Measurements from ENCODE around the gene AKT1.
"Not testable (repeated sequence)": the region's sequence is repeated elsewhere in the genome, so short reads cannot be mapped to it uniquely, and the experiment has no call there.

The AKT1 gene

DNA sequence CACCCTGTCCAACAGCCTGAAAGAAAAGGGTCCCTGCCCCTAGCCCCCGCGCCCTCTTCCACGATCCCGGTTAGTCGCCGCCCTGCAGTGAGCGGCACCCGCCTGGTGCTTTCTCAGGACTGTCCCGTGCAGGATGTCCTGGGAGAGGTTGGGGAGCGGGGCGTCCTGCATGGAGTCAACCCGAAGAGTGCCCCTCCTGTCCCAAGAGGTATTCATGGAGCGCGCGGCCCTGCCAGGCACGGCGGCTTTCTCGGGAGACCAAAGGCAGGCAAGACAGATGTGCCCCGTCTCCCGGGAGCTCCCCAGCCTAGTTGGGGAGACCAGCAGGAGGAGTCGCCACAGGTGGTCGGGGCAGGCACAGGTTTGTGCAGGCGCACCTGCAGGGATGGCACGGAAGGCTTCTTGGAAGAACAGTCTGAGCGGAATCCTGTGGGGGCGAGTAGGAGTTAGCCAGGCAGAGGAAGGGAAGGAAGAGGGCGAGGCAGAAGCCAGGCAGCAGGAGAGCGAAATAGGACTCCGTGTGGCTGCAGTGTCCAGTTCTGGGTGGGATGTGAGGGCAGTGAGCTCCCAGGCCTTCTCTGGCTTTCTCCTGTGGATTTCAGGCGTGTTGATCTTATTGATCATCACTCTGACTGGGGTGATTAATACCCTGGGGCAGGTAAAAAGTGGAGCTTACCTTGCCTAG lies 41.9 kb downstream of the AKT1 start:
- peaks cover 5% of the 10 kb centered on the region; the same call in 1 of the 2 replicates for H3K4me1 ChIP-seq (ENCODE audit: insufficient read depth, low read length)
- H3K27ac ChIP-seq (ENCODE audit: low read depth, low read length) = peak overlapping the region; percentile 90

DNA sequence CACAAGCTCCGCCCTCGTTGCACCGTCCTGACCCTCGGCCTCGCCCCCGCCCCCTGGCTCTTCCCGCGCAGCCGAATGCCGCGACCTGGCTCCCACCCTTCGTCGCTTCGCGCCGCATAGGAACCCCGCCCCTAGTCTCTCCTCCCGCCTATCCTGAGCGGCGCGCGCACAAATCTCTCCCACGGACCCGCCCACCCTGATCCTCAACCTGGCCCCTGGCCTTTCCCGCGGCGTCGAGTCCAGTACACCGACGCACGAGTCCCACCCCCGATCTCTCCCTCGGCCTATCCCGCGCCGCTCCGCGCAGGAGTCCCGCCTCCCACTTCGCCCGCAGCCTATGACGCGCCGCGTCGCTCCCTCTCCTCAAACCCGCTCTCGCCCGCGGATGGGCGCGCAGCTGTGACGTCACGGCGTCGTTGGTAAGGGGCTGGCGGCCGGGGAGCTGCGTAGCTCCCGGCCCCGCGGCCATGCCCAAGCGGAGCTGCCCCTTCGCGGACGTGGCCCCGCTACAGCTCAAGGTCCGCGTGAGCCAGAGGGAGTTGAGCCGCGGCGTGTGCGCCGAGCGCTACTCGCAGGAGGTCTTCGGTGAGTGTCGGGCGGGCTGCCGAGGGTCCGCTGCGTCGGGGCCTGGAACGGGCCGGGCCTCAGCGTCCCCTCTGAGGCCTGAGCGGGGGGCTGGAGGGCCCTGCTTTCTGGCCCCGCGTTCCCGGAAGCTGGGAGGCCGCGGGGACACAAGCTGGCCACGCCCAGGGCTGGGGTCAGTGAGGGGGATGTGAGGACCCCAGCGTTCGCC lies 42.6 kb downstream of the AKT1 start, which contains the start of gene SIVA1:
TSS of gene SIVA1 (plus strand) at position 413 of the 793 bp plus-strand sequence. CDS start at position 468, 55 bp downstream.
- under 1% methylated on average over 95 of the region's 95 CpGs for WGBS
- Histone ChIP-seq H3K27me3 (ENCODE audit: insufficient read depth, low read length) (no peaks in the 10 kb centered on the region), H3K9me3 (ENCODE audit: insufficient read depth, low read depth, low read length) (peaks cover 17% of the 10 kb centered on the region), H3K36me3 (ENCODE audit: insufficient read depth, low read length) (peaks cover 29% of the 10 kb centered on the region), H3K27ac (ENCODE audit: low read depth, low read length) (peak within 1 kb of the TSS; percentile 90), H3K4me3 (ENCODE audit: low read length) (peak within 1 kb of the TSS; percentile 86), H3K4me1 (ENCODE audit: insufficient read depth, low read length) (peaks cover 5% of the 10 kb centered on the region; the same call in 1 of the 2 replicates), H3K9ac (ENCODE audit: low read depth, low read length) (peak within 1 kb of the TSS; percentile 97)

More for the DNA sequence above, 41.9 kb downstream of the AKT1 start:
- H3K27me3 ChIP-seq (ENCODE audit: insufficient read depth, low read length) = no peaks in the 10 kb centered on the region
- H3K9ac ChIP-seq (ENCODE audit: low read depth, low read length) = peak overlapping the region; percentile 97
- H3K4me3 ChIP-seq (ENCODE audit: low read length) = peak overlapping the region; percentile 86
- 6% methylated on average over 30 of the region's 30 CpGs for WGBS
- peaks cover 35% of the 10 kb centered on the region for H3K36me3 ChIP-seq (ENCODE audit: insufficient read depth, low read length)
- H3K9me3 ChIP-seq (ENCODE audit: insufficient read depth, low read depth, low read length) = peaks cover 17% of the 10 kb centered on the region

DNA sequence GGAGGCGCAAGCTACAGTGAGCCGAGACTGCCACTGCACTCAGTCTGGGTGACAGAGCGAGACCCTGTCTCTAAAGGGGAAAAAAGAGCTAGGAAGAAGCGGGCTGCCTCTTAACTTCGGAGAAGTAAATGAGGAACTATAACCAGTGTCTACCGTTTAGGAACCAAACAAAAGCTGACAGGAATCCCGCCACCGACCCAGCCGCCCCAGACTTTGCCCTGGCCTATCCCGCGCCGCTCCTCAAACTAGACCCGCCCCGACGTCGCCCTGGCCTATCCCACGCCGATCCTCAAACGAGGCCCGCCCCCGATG lies 43.2 kb downstream of the AKT1 start:
- 5% methylated on average over 21 of the region's 21 CpGs for WGBS
- Histone ChIP-seq H3K9ac (ENCODE audit: low read depth, low read length) (peak overlapping the region; percentile 63; the same call in 1 of the 2 replicates), H3K9me3 (ENCODE audit: insufficient read depth, low read depth, low read length) (peaks cover 17% of the 10 kb centered on the region), H3K4me3 (ENCODE audit: low read length) (peak overlapping the region; percentile 86), H3K27me3 (ENCODE audit: insufficient read depth, low read length) (no peaks in the 10 kb centered on the region), H3K4me1 (ENCODE audit: insufficient read depth, low read length) (peaks cover 5% of the 10 kb centered on the region; the same call in 1 of the 2 replicates), H3K27ac (ENCODE audit: low read depth, low read length) (peak overlapping the region; percentile 59), H3K36me3 (ENCODE audit: insufficient read depth, low read length) (peaks cover 24% of the 10 kb centered on the region)

DNA sequence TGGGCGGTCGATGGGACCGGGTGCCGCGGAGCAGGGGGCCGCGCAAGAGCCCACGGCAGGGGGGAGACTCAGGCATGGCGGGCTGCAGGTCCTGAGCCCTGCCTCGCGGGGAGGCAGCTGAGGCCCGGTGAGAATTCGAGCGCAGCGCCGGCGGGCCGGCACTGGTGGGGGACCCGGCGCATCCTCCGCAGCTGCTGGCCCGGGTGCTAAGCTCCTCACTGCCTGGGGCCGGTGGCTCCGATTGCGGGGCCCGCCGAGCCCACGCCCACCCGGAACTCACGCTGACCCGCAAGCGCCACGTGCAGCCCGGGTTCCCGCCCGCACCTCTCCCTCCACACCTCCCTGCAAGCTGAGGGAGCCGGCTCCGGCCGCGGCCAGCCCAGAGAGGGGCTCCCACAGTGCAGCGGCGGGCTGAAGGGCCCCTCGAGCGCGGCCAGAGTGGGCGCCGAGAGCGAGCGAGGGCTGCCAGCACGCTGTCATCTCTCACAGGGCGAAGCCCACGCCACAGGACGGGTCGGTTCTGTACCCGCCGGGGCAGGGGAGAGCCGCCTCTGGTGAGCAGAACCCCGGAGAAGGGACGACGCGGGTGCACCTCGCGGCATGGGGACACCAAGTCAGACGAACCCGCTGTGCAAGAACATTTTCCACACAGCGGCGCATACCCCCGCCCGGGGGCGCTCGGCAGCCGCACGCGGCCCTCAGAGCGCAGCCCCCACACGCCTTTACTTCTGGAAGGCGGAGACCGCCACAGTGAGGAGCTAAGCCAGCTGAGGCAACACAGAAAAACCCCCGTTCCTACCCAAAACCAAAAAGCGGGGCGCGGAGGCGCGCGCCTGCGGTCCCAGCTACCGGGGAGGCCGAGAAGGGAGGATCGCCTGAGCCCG lies 43.8 kb downstream of the AKT1 start:
- H3K27ac ChIP-seq (ENCODE audit: low read depth, low read length) = peak overlapping the region; percentile 59
- WGBS = 85% methylated on average over 90 of the region's 90 CpGs
- H3K4me1 ChIP-seq (ENCODE audit: insufficient read depth, low read length) = peaks cover 5% of the 10 kb centered on the region; the same call in 1 of the 2 replicates
- peaks cover 17% of the 10 kb centered on the region for H3K9me3 ChIP-seq (ENCODE audit: insufficient read depth, low read depth, low read length)
- H3K4me3 ChIP-seq (ENCODE audit: low read length) = peak overlapping the region; percentile 86
- no peaks in the 10 kb centered on the region for H3K27me3 ChIP-seq (ENCODE audit: insufficient read depth, low read length)
- peaks cover 18% of the 10 kb centered on the region for H3K36me3 ChIP-seq (ENCODE audit: insufficient read depth, low read length)
- peak overlapping the region; percentile 63; the same call in 1 of the 2 replicates for H3K9ac ChIP-seq (ENCODE audit: low read depth, low read length)

DNA sequence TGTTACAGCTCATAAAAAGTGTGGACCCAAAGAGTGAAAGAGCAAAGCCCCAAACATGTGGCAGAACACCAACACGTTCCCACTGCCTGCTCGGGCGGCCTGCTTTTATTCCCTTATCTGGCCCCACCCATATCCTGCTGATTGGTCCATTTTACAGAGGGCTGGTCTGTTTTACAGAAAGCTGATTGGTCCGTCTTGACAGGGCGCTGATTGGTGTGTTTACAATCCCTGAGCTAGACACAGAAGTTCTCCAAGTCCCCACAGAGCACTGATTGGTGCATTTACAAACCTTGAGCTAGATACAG lies 44.8 kb downstream of the AKT1 start:
- peaks cover 17% of the 10 kb centered on the region for H3K9me3 ChIP-seq (ENCODE audit: insufficient read depth, low read depth, low read length)
- WGBS = 90% methylated on average over 5 of the region's 5 CpGs
- not testable (repeated sequence) for H3K27me3 ChIP-seq (ENCODE audit: insufficient read depth, low read length); H3K9ac ChIP-seq (ENCODE audit: low read depth, low read length); H3K4me3 ChIP-seq (ENCODE audit: low read length); H3K36me3 ChIP-seq (ENCODE audit: insufficient read depth, low read length); H3K4me1 ChIP-seq (ENCODE audit: insufficient read depth, low read length); H3K27ac ChIP-seq (ENCODE audit: low read depth, low read length)

DNA sequence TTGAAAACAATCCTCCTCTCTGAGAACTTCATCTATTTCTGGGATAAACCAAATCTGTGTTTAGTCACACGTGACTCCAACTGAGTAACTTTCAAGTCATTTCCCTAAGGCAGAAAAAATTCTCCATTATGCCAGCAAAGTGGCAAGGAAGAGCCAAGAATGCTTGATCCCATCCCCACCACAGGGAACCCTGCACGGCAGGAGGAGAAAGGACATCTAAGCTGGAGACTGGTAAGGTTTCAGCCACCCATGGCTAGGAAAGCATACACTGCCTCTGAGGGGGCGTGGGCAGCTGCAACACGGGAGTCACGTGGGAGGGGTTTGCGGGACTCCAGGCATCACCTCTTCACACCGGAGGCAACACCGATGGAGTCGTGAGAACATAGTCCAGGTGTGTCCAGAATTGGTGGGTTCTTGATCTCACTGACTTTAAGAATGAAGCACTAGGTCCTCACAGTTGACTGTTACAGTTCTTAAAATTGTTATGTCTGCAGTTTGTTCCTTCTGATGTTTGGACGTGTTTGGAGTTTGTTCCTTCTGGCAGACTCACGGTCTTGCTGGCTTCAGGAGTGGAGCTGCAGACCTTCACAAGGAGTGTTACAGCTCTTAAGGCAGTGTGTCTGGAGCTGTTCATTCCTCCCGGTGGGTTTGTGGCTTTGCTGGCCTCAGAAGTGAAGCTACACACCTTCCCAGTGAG lies 45.3 kb downstream of the AKT1 start:
- Histone ChIP-seq H3K9me3 (ENCODE audit: insufficient read depth, low read depth, low read length) (peaks cover 17% of the 10 kb centered on the region), H3K4me3 (ENCODE audit: low read length) (no peak overlapping the region), H3K27ac (ENCODE audit: low read depth, low read length) (no peak overlapping the region), H3K27me3 (ENCODE audit: insufficient read depth, low read length) (no peaks in the 10 kb centered on the region), H3K9ac (ENCODE audit: low read depth, low read length) (no peak overlapping the region), H3K4me1 (ENCODE audit: insufficient read depth, low read length) (peaks cover 5% of the 10 kb centered on the region; the same call in 1 of the 2 replicates), H3K36me3 (ENCODE audit: insufficient read depth, low read length) (peaks cover 2% of the 10 kb centered on the region)
- WGBS = 89% methylated on average over 12 of the region's 12 CpGs

DNA sequence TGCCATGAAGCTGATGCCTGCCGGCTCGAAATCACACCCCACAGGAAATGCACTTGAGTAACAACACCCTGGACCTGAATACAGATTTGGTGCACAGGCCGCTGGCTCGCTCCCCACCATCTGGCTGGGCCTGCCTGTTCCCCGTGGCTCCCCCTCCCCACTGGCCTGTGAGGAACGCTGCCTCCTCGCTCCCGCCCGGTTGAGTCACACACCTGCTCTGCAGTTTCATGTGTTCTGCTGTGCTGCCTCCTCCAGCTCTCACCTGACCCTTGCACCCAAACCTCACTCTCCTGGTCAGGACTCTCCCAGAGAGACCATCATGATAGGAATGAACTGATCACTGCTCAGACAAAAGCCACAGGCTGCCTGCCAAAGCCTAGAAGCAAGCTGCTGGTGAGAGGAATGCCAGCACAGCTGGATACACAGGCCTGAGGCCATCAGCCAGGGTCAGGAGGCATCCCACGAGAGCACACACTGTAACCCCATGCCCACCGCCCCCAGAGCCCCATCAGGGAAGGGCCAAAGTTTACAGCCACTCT lies 46.4 kb downstream of the AKT1 start:
- H3K9ac ChIP-seq (ENCODE audit: low read depth, low read length) = no peak overlapping the region
- WGBS = 56% methylated on average over 11 of the region's 11 CpGs
- H3K4me3 ChIP-seq (ENCODE audit: low read length) = no peak overlapping the region

DNA sequence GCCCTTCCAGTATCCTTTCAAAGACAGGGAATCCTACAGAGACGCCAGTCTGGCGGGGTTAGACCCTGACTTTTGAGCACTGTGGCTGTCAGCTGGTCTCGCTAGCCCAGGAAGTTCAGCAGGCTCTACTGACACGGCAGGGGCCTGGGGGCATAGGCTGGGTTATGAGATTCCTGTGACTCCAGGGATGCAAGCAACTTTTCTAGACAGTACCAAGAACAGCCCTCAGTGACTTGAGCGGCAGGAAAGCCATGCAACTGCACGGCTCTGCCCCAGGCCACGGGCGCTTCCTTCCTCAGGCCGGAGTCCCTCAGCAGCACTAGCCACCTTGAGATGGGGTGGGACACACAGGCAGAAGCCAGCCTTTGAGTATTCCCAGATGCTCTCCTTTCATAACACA lies 47.7 kb downstream of the AKT1 start:
- no peaks in the 10 kb centered on the region; the same call in 1 of the 2 replicates for H3K4me1 ChIP-seq (ENCODE audit: insufficient read depth, low read length)
- no peak overlapping the region for H3K9ac ChIP-seq (ENCODE audit: low read depth, low read length)
- H3K27ac ChIP-seq (ENCODE audit: low read depth, low read length) = no peak overlapping the region
- H3K36me3 ChIP-seq (ENCODE audit: insufficient read depth, low read length) = no peaks in the 10 kb centered on the region
- H3K27me3 ChIP-seq (ENCODE audit: insufficient read depth, low read length) = no peaks in the 10 kb centered on the region
- no peak overlapping the region for H3K4me3 ChIP-seq (ENCODE audit: low read length)
- H3K9me3 ChIP-seq (ENCODE audit: insufficient read depth, low read depth, low read length) = peaks cover 17% of the 10 kb centered on the region
- 85% methylated on average over 9 of the region's 9 CpGs for WGBS

More for the DNA sequence above, 46.4 kb downstream of the AKT1 start:
- Histone ChIP-seq H3K27me3 (ENCODE audit: insufficient read depth, low read length) (no peaks in the 10 kb centered on the region), H3K36me3 (ENCODE audit: insufficient read depth, low read length) (no peaks in the 10 kb centered on the region), H3K4me1 (ENCODE audit: insufficient read depth, low read length) (peaks cover 3% of the 10 kb centered on the region; the same call in 1 of the 2 replicates), H3K9me3 (ENCODE audit: insufficient read depth, low read depth, low read length) (peaks cover 17% of the 10 kb centered on the region), H3K27ac (ENCODE audit: low read depth, low read length) (no peak overlapping the region)

DNA sequence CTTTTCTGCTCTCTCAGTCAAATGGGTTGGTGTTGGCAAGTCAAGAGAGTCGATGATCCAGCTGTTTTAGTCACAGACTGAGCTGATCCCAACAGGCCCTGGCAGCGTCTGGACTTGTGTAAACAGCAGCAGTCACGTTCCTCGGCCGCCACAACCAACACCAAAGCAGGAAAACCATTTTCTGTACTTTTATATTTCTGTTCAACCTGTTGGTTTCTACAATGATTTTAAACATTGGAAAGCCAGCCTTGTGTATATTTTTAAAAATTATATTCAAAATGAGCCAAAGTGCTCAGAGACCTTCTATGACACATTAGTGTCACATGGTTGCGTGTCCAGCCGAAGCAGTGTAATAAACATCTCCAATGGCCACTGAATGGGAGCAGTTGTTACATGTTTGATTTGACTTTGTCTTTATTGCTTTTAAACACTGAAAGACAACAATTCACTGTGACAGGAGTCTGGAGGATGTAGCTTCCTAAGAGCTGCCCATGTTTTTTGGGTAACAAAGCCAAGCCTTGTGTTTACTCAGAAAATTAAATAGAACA lies 48.5 kb downstream of the AKT1 start:
- Histone ChIP-seq H3K4me1 (ENCODE audit: insufficient read depth, low read length) (no peaks in the 10 kb centered on the region; the same call in 1 of the 2 replicates), H3K9ac (ENCODE audit: low read depth, low read length) (no peak overlapping the region), H3K9me3 (ENCODE audit: insufficient read depth, low read depth, low read length) (peaks cover 15% of the 10 kb centered on the region), H3K27me3 (ENCODE audit: insufficient read depth, low read length) (no peaks in the 10 kb centered on the region), H3K27ac (ENCODE audit: low read depth, low read length) (no peak overlapping the region), H3K36me3 (ENCODE audit: insufficient read depth, low read length) (no peaks in the 10 kb centered on the region), H3K4me3 (ENCODE audit: low read length) (no peak overlapping the region)
- 88% methylated on average over 7 of the region's 7 CpGs for whole genome bisulfite sequencing

DNA sequence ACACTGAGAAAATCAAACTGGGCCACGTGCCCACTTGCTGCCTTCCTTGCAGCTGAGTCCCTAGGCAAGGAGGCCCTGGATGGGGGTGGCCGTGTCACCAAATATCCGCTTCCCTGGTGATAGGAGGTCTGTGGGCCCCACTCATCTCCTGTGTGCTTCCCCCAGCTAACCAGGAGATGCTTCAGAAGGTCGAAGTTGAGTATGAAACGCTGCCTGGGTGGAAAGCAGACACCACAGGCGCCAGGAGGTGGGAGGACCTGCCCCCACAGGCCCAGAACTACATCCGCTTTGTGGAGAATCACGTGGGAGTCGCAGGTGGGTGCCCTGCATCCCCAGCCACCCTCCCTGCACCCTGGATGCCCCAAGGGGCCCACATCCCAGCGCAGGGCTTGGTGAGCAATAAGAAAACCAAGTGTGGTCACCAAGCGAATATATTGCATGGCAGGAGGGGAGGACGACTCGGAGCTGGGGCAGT lies 49.4 kb downstream of the AKT1 start:
- no peak overlapping the region for H3K27ac ChIP-seq (ENCODE audit: low read depth, low read length)
- H3K4me3 ChIP-seq (ENCODE audit: low read length) = no peak overlapping the region
- H3K9ac ChIP-seq (ENCODE audit: low read depth, low read length) = no peak overlapping the region
- peaks cover 12% of the 10 kb centered on the region; the same call in 1 of the 2 replicates for H3K9me3 ChIP-seq (ENCODE audit: insufficient read depth, low read depth, low read length)
- 92% methylated on average over 13 of the region's 13 CpGs for WGBS
- H3K27me3 ChIP-seq (ENCODE audit: insufficient read depth, low read length) = no peaks in the 10 kb centered on the region
- H3K36me3 ChIP-seq (ENCODE audit: insufficient read depth, low read length) = no peaks in the 10 kb centered on the region
- H3K4me1 ChIP-seq (ENCODE audit: insufficient read depth, low read length) = no peaks in the 10 kb centered on the region; the same call in 1 of the 2 replicates
